ENCODE data around the gene RBM47. TPM values are rescaled to one million over a fixed set of nuclear protein-coding genes. Genes with fewer than 3 reads are reported as not detected.

RBM47 gene
- total and polyA plus RNA-seq, 2 donors (not counting 1 experiment from before 2014, with no cell fraction given): 5.6 to 12.9 TPM

DNA sequence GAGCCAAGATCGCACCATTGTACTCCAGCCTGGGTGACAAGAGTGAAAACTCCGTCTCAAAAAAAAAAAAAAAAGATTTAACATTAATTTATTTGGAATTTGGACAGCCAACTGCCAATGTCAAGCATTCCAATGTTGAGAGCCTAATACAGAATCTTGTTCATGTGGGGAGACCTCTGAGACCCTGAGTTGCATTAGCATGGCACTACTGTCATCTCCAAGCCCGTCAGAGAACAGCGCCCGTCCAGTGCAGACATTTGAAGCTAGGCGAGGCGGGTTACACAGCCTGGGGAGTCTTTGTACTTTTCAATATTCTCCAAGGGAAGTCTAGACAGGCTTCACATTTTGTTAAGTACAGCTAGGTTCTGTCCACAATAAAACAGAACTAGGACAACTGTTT is 167.8 kb downstream of the RBM47 start:
- Mint-ChIP-seq H3K27me3 (no peaks in the 10 kb centered on the region), H3K4me1 (peaks cover 16% of the 10 kb centered on the region), H3K4me3 (no peak overlapping the region), H3K27ac (no peak overlapping the region), H3K9me3 (ENCODE audit: insufficient read depth) (no peaks in the 10 kb centered on the region)
- H3K4me1 ChIP-seq (ENCODE audit: control insufficient read depth in 2 of 2, insufficient read depth in 2 of 2, low read length in 2 of 2): peaks cover 0 to 8% of the 10 kb centered on the region in 2 donors
- peaks cover 0 to 1% (median 0%) of the 10 kb centered on the region in 3 donors for H3K9me3 ChIP-seq (ENCODE audit: control extremely low read depth in 1 of 3, control insufficient read depth in 2 of 3, insufficient read depth in 1 of 3, low read length in 2 of 3)
- H4K20me1 ChIP-seq (ENCODE audit: control insufficient read depth, insufficient read depth, low read length, poor library complexity, severe bottlenecking): no peaks in the 10 kb centered on the region
- TF ChIP-seq, protein P1, sequence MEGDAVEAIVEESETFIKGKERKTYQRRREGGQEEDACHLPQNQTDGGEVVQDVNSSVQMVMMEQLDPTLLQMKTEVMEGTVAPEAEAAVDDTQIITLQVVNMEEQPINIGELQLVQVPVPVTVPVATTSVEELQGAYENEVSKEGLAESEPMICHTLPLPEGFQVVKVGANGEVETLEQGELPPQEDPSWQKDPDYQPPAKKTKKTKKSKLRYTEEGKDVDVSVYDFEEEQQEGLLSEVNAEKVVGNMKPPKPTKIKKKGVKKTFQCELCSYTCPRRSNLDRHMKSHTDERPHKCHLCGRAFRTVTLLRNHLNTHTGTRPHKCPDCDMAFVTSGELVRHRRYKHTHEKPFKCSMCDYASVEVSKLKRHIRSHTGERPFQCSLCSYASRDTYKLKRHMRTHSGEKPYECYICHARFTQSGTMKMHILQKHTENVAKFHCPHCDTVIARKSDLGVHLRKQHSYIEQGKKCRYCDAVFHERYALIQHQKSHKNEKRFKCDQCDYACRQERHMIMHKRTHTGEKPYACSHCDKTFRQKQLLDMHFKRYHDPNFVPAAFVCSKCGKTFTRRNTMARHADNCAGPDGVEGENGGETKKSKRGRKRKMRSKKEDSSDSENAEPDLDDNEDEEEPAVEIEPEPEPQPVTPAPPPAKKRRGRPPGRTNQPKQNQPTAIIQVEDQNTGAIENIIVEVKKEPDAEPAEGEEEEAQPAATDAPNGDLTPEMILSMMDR (IDR thresholded peaks at IDR 0.05): no peak
- no peak for TF ChIP-seq EZH2 (IDR thresholded peaks at IDR 0.05; ENCODE audit: borderline replicate concordance, insufficient read depth, low read depth, low read length, poor library complexity, severe bottlenecking)
- H3K27me3 ChIP-seq (replicated peaks in 1 of 4; ENCODE audit: control extremely low read depth in 1 of 4, control insufficient read depth in 3 of 4, insufficient read depth in 4 of 4, low read length in 3 of 4): no peaks in the 10 kb centered on the region
- WGBS (ENCODE audit: insufficient coverage): 92% methylated on average over 3 of the region's 7 CpGs
- no peaks in the 10 kb centered on the region for H3K79me2 ChIP-seq (ENCODE audit: control insufficient read depth, insufficient read depth, low read length)
- DNase-seq: no peak
- H3K27ac ChIP-seq (ENCODE audit: low read length in 2 of 2): peak overlapping the region in 1 of 2 donors; percentile 8
- POLR2A ChIA-PET: no interaction called here
- H3K9ac ChIP-seq (ENCODE audit: low read length): no peak overlapping the region
- H3K4me3 ChIP-seq (ENCODE audit: control extremely low read depth in 1 of 5, extremely low read depth in 1 of 5, insufficient read depth in 1 of 5, low read depth in 2 of 5, low read length in 4 of 5): no peak overlapping the region
- no peak overlapping the region for H3K4me2 ChIP-seq (replicated peaks; ENCODE audit: low read depth, low read length, poor library complexity, severe bottlenecking)
- CTCF ChIA-PET: interaction anchor here (0.7 kb wide), 1 partner anchor 152 kb away, joined by 4 read pairs; no protein-coding TSS in a partner anchor
- H2AFZ ChIP-seq (ENCODE audit: insufficient read depth, low read depth, low read length, poor library complexity, severe bottlenecking): no peak overlapping the region
- intact Hi-C loops (cut with micrococcal nuclease): loop anchor here (10.0 kb wide), 1 partner anchor 93 kb away; no protein-coding TSS in a partner anchor
- ATAC-seq (ENCODE audit: low read depth): no peak
- H3K36me3 ChIP-seq (replicated peaks in 1 of 2; ENCODE audit: control extremely low read depth in 1 of 2, control insufficient read depth in 1 of 2, extremely low read depth in 1 of 2, insufficient read depth in 2 of 2, low read length in 1 of 2): peaks cover 0 to 2% of the 10 kb centered on the region in 2 experiments

DNA sequence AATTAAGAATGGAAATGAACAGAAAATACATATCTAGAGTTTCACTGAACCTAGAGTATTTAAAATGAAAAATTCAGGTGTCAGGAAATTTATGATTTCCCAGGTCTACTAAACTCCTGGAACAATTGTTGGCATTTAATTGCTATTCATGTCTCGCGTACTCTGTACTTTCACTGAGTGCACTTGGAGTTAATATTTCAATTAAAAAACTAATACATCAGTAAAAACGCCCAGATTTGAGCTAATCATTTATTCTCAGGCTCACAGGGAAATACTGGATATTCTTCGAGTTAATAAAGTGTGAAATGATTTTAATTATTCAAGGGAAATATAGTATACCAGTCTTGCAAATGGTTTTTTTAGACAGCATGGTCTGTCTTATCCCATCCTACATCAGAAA is 168.6 kb downstream of the RBM47 start:
- DNase-seq: no peak
- no peak for ATAC-seq (ENCODE audit: low read depth)
- TF ChIP-seq, protein P1 (IDR thresholded peaks at IDR 0.05): no peak
- no peak for TF ChIP-seq EZH2 (IDR thresholded peaks at IDR 0.05; ENCODE audit: borderline replicate concordance, insufficient read depth, low read depth, low read length, poor library complexity, severe bottlenecking)
- Histone ChIP-seq H2AFZ (ENCODE audit: insufficient read depth, low read depth, low read length, poor library complexity, severe bottlenecking) (no peak overlapping the region), H3K27me3 (replicated peaks in 1 of 4; ENCODE audit: control extremely low read depth in 1 of 4, control insufficient read depth in 3 of 4, insufficient read depth in 4 of 4, low read length in 3 of 4) (no peaks in the 10 kb centered on the region), H3K4me1 (ENCODE audit: control insufficient read depth in 2 of 2, insufficient read depth in 2 of 2, low read length in 2 of 2) (peaks cover 0 to 8% of the 10 kb centered on the region in 2 donors), H3K9me3 (ENCODE audit: control extremely low read depth in 1 of 3, control insufficient read depth in 2 of 3, insufficient read depth in 1 of 3, low read length in 2 of 3) (peaks cover 0 to 1% (median 0%) of the 10 kb centered on the region in 3 donors), H3K9ac (ENCODE audit: low read length) (no peak overlapping the region), H3K79me2 (ENCODE audit: control insufficient read depth, insufficient read depth, low read length) (no peaks in the 10 kb centered on the region), H3K4me3 (ENCODE audit: control extremely low read depth in 1 of 5, extremely low read depth in 1 of 5, insufficient read depth in 1 of 5, low read depth in 2 of 5, low read length in 4 of 5) (no peak overlapping the region), H3K27ac (ENCODE audit: low read length in 2 of 2) (no peak overlapping the region), H4K20me1 (ENCODE audit: control insufficient read depth, insufficient read depth, low read length, poor library complexity, severe bottlenecking) (no peaks in the 10 kb centered on the region), H3K4me2 (replicated peaks; ENCODE audit: low read depth, low read length, poor library complexity, severe bottlenecking) (no peak overlapping the region), H3K36me3 (replicated peaks in 1 of 2; ENCODE audit: control extremely low read depth in 1 of 2, control insufficient read depth in 1 of 2, extremely low read depth in 1 of 2, insufficient read depth in 2 of 2, low read length in 1 of 2) (peaks cover 0 to 2% of the 10 kb centered on the region in 2 experiments)
- Mint-ChIP-seq H3K27ac (no peak overlapping the region), H3K9me3 (ENCODE audit: insufficient read depth) (no peaks in the 10 kb centered on the region), H3K4me3 (no peak overlapping the region), H3K27me3 (no peaks in the 10 kb centered on the region), H3K4me1 (peaks cover 16% of the 10 kb centered on the region)
- POLR2A ChIA-PET: no interaction called here
- intact Hi-C loops (cut with micrococcal nuclease): loop anchor here (10.0 kb wide), 1 partner anchor 94 kb away; no protein-coding TSS in a partner anchor
- CTCF ChIA-PET: no interaction called here
- no CpG with 5 or more reads among the region's 4 CpGs for WGBS (ENCODE audit: insufficient coverage)

All from B cell (primary cell).